LNCaP clone FGC (cell line): ENCODE measurements around the gene MED13L.

ENCODE experiments used
- DNase-seq: peaks from one replicate; pipeline ENCODE4 v3.0.0-alpha.2; 2011; ENCODE audit warnings: low read depth
- H3K4me3 ChIP-seq: 2 replicates; pipeline ENCODE4 v1.5.1; 2011; ENCODE audit warnings: mild to moderate bottlenecking, low read depth, low read length, control low read depth
- CTCF ChIP-seq: IDR thresholded peaks from 2 replicates; pipeline ENCODE4 v1.5.1; 2012; ENCODE audit warnings: mild to moderate bottlenecking; ENCODE audit not compliant: control insufficient read depth, insufficient read depth; ENCODE audit errors: extremely low read depth

The MED13L gene

GRCh38 chr12:116053479-116054200, 223.9 kb downstream of the MED13L start:
- no peak overlapping the region for H3K4me3 ChIP-seq
- TF ChIP-seq CTCF, result no peak
- no peak for DNase-seq

GRCh38 chr12:116050275-116050674, 227.2 kb downstream of the MED13L start:
- no peak overlapping the region for H3K4me3 ChIP-seq
- DNase-seq, result no peak
- TF ChIP-seq CTCF, result no peak

GRCh38 chr12:116048879-116049278, 228.6 kb downstream of the MED13L start:
- no peak for DNase-seq
- H3K4me3 ChIP-seq, result no peak overlapping the region
- no peak for TF ChIP-seq CTCF

GRCh38 chr12:116046039-116046438, 231.5 kb downstream of the MED13L start:
- DNase-seq, result no peak
- no peak for TF ChIP-seq CTCF
- H3K4me3 ChIP-seq, result no peak overlapping the region

GRCh38 chr12:116045150-116045549, 232.3 kb downstream of the MED13L start:
- TF ChIP-seq CTCF, result no peak
- DNase-seq, result no peak
- H3K4me3 ChIP-seq, result no peak overlapping the region

GRCh38 chr12:116043659-116044535, 233.6 kb downstream of the MED13L start:
- peak overlapping the region; percentile 12; the same call in 1 of the 2 replicates for H3K4me3 ChIP-seq
- no peak for TF ChIP-seq CTCF
- DNase-seq, result peak; percentile 71
